ENCODE results near the gene TTBK2.

TTBK2 gene

DNA sequence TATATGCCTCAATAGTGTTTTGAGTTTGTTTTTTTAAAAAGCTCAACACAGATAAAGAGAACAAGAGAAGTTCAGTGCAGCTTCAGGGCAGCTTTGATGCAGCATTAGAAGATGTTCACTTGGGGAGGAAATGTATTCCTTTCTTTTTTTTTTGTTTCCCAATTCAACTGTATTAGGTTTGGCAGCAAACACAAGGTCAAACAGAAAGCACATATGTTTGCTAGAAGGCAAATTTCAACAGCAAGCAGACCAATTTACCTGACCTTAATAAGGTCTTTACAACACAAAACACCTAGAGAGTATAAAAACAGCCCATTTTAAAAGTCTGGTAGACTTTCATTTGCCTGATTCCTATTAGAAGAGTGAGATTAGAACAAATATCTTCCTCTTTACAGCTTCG lies 176.4 kb downstream of the TTBK2 start:
- Histone ChIP-seq H4K20me1 (ENCODE audit: insufficient read depth, low read length) (no peaks in the 10 kb centered on the region), H3K9me3 (ENCODE audit: insufficient read depth, low read length) (no peaks in the 10 kb centered on the region), H3K4me3 (ENCODE audit: low read length) (no peak overlapping the region), H3K27ac (ENCODE audit: low read length) (no peak overlapping the region), H3K36me3 (replicated peaks; ENCODE audit: low read depth, low read length) (no peaks in the 10 kb centered on the region), H3K4me1 (ENCODE audit: low read length) (no peaks in the 10 kb centered on the region), H3K27me3 (ENCODE audit: low read depth, low read length) (no peaks in the 10 kb centered on the region), H3K4me2 (ENCODE audit: low read length) (no peak overlapping the region), H2AFZ (ENCODE audit: low read depth, low read length) (no peak overlapping the region), H3K79me2 (ENCODE audit: low read length) (no peaks in the 10 kb centered on the region), H3K9ac (ENCODE audit: low read length) (no peak overlapping the region)
- TF ChIP-seq, protein P1, sequence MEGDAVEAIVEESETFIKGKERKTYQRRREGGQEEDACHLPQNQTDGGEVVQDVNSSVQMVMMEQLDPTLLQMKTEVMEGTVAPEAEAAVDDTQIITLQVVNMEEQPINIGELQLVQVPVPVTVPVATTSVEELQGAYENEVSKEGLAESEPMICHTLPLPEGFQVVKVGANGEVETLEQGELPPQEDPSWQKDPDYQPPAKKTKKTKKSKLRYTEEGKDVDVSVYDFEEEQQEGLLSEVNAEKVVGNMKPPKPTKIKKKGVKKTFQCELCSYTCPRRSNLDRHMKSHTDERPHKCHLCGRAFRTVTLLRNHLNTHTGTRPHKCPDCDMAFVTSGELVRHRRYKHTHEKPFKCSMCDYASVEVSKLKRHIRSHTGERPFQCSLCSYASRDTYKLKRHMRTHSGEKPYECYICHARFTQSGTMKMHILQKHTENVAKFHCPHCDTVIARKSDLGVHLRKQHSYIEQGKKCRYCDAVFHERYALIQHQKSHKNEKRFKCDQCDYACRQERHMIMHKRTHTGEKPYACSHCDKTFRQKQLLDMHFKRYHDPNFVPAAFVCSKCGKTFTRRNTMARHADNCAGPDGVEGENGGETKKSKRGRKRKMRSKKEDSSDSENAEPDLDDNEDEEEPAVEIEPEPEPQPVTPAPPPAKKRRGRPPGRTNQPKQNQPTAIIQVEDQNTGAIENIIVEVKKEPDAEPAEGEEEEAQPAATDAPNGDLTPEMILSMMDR (IDR thresholded peaks at IDR 0.05; ENCODE audit: low read depth, low read length): no peak
- no peak for TF ChIP-seq EZH2phosphoT487 (IDR thresholded peaks at IDR 0.05; ENCODE audit: low read depth)

DNA sequence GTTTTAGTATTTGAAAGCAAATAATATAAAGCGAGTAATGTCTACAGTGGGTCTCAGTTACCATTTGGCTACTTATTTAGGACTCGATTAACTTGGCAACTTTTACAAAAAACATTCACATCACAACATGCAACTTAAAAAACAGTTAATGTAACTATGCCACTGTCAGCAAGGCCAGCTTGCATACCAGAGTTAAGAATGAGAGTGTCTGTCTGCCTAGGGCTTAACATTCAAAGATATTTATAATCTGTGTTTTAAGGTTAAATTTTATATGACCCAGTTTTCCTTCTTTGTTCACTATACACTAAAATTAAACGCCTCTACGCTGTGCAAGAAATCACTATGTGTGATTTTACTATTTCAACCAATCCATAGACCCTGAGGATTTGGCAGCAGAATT lies 178.4 kb downstream of the TTBK2 start:
- Histone ChIP-seq H3K9ac (ENCODE audit: low read length) (no peak overlapping the region), H3K27me3 (ENCODE audit: low read depth, low read length) (no peaks in the 10 kb centered on the region)

GRCh38 chr15:42741710-42742109 lies 178.9 kb downstream of the TTBK2 start:
- Histone ChIP-seq H3K9ac (ENCODE audit: low read length) (no peak overlapping the region), H3K9me3 (ENCODE audit: insufficient read depth, low read length) (no peaks in the 10 kb centered on the region), H4K20me1 (ENCODE audit: insufficient read depth, low read length) (no peaks in the 10 kb centered on the region), H3K36me3 (replicated peaks; ENCODE audit: low read depth, low read length) (no peaks in the 10 kb centered on the region), H3K4me2 (ENCODE audit: low read length) (no peak overlapping the region), H3K27me3 (ENCODE audit: low read depth, low read length) (no peaks in the 10 kb centered on the region), H3K4me3 (ENCODE audit: low read length) (no peak overlapping the region), H3K4me1 (ENCODE audit: low read length) (peaks cover 5% of the 10 kb centered on the region), H3K79me2 (ENCODE audit: low read length) (no peaks in the 10 kb centered on the region; the same call in 1 of the 2 replicates), H2AFZ (ENCODE audit: low read depth, low read length) (no peak overlapping the region), H3K27ac (ENCODE audit: low read length) (no peak overlapping the region)
- TF ChIP-seq EZH2phosphoT487 (IDR thresholded peaks at IDR 0.05; ENCODE audit: low read depth): no peak
- TF ChIP-seq, protein P1 (IDR thresholded peaks at IDR 0.05; ENCODE audit: low read depth, low read length): no peak

More for the DNA sequence above, 178.4 kb downstream of the TTBK2 start:
- Histone ChIP-seq H3K4me1 (ENCODE audit: low read length) (peaks cover 5% of the 10 kb centered on the region), H3K36me3 (replicated peaks; ENCODE audit: low read depth, low read length) (no peaks in the 10 kb centered on the region), H4K20me1 (ENCODE audit: insufficient read depth, low read length) (no peaks in the 10 kb centered on the region), H3K9me3 (ENCODE audit: insufficient read depth, low read length) (no peaks in the 10 kb centered on the region), H3K4me3 (ENCODE audit: low read length) (no peak overlapping the region), H2AFZ (ENCODE audit: low read depth, low read length) (no peak overlapping the region), H3K27ac (ENCODE audit: low read length) (no peak overlapping the region), H3K4me2 (ENCODE audit: low read length) (no peak overlapping the region), H3K79me2 (ENCODE audit: low read length) (no peaks in the 10 kb centered on the region)
- TF ChIP-seq, protein P1 (IDR thresholded peaks at IDR 0.05; ENCODE audit: low read depth, low read length): no peak
- no peak for TF ChIP-seq EZH2phosphoT487 (IDR thresholded peaks at IDR 0.05; ENCODE audit: low read depth)

- Histone ChIP-seq H2AFZ (ENCODE audit: low read depth, low read length) (peak overlapping the region; percentile 48), H3K27ac (ENCODE audit: low read length) (no peak overlapping the region), H3K4me3 (ENCODE audit: low read length) (peak overlapping the region; percentile 95), H3K4me1 (ENCODE audit: low read length) (peaks cover 27% of the 10 kb centered on the region), H3K4me2 (ENCODE audit: low read length) (peak overlapping the region; percentile 64), H3K79me2 (ENCODE audit: low read length) (peaks cover 18% of the 10 kb centered on the region), H3K27me3 (ENCODE audit: low read depth, low read length) (no peaks in the 10 kb centered on the region), H3K9ac (ENCODE audit: low read length) (peak overlapping the region; percentile 65), H3K36me3 (replicated peaks; ENCODE audit: low read depth, low read length) (peaks cover 19% of the 10 kb centered on the region), H3K9me3 (ENCODE audit: insufficient read depth, low read length) (no peaks in the 10 kb centered on the region), H4K20me1 (ENCODE audit: insufficient read depth, low read length) (peaks cover 4% of the 10 kb centered on the region; the same call in 1 of the 2 replicates)
- TF ChIP-seq, protein P1 (IDR thresholded peaks at IDR 0.05; ENCODE audit: low read depth, low read length): no peak
- TF ChIP-seq EZH2phosphoT487 (IDR thresholded peaks at IDR 0.05; ENCODE audit: low read depth): no peak
Observed at GRCh38 chr15:42737529-42738328, 182.8 kb downstream of the TTBK2 start.

Data from OCI-LY3 (cell line).